HG03378 (cell line): ENCODE results near the gene BOK.
"Not testable (repeated sequence)": the region's sequence is repeated elsewhere in the genome, so short reads cannot be mapped to it uniquely, and the experiment has no call there.

Experiments used
- ATAC-seq: cut with Tn5 transposase; IDR thresholded peaks from one replicate; pipeline ENCODE4 v1.9.1; 2021; ENCODE audit warnings: mild to moderate bottlenecking, moderate library complexity; ENCODE audit not compliant: unreplicated experiment

Gene BOK

GRCh38 chr2:241558532-241559322, at the start of gene BOK:
Gene BOK, plus strand, starts transcription at chr2:241558745. Its CDS starts 739 bp downstream, at chr2:241559484.
- no peak for ATAC-seq

GRCh38 chr2:241509155-241509784, 49.3 kb upstream of the BOK start:
- peak; percentile 3 for ATAC-seq

DNA sequence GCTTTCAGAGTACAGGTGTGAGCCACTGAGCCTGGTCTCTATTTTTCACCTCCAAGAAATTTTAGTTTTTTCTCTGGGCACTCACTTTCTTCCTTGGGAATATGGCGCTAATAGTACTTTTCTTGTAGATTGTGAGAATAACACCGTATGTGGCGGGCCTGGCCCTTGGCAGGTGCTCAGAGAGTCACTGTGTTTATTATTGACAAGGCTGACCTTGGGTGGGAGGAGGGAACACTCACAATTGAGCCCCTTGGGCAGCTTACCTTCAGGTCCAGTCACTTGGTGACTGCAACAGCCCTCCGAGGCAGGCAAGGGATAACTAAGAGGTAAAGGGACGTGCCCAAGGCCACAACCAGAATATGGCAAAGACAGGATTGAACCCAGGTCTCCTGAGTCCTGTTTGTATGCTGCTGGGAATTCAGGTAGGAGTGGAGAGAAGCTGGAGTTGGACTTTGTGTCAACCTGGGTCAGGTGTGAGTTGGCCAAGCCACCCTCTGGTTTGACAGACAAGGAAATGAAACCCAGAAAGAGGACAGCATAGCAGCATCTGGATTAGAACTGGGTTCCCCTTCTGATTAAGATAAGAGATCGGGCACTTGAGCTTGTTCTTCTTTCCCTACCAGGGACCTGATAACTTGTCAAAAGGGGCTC, 47.3 kb upstream of the BOK start:
- no peak for ATAC-seq

DNA sequence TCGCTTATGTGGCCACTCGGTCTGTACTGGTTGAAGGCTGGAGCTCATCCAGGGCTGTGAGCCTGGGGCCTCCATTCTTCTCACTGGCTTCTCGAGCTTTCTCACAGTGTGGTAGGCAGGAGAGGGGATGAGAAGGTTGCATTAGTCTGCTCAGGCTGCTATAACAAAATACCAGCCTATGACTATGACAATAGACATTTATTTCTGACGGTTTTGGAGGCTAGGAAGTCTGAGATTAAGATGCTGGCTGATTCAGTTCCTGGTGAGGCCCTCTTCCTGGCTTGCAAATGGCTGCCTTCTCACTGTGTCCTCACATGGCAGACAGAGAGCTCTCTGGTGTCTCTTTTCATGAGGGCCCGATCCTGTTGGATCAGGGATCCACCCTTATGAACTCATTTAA, 44.0 kb upstream of the BOK start:
- ATAC-seq = no peak

GRCh38 chr2:241514986-241515737, 43.4 kb upstream of the BOK start:
- no peak for ATAC-seq

GRCh38 chr2:241516520-241516965, 42.0 kb upstream of the BOK start:
- no peak for ATAC-seq

GRCh38 chr2:241517297-241517696, 41.2 kb upstream of the BOK start:
- ATAC-seq = no peak

GRCh38 chr2:241519669-241520068, 38.9 kb upstream of the BOK start:
- no peak for ATAC-seq

DNA sequence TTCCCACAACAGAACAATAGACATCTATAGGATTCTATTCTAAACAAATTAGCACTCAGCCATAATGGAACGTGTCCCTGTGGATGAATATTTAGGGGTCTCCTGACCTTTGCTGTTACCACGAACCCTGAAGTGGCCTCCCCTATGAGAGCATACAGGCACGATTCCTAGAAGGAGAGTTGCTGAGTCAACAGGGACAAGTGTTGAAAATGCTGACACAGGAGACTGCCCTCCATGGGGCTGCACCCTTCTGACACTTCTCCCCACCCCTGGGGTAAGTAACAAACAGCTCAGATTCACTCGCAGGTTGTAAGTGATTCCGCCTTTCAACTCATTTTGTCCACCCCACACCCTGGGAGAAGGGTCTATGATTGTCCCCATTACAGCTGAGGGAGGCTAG, 36.1 kb upstream of the BOK start:
- ATAC-seq = no peak

GRCh38 chr2:241525818-241526780, 32.4 kb upstream of the BOK start:
- ATAC-seq = not testable (repeated sequence)

DNA sequence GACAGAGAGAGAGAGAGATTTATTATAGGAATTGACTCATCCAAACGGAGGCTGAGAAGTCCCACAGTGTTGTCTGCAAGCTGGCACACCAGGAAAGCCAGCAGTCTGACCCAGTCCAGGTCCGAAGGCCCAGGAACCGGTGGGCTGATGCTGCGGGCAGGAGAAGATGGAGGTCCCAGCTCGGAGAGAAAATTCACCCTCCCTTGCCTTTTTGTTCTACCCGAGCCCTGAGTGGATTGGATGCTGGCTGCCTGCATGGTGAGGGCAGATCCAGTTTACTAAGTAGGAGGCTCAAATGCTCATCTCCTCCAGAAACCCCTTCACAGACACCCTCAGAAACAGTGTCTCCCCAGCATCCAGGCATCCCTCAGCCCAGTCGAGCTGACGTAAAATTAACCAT, 28.0 kb upstream of the BOK start:
- no peak for ATAC-seq

DNA sequence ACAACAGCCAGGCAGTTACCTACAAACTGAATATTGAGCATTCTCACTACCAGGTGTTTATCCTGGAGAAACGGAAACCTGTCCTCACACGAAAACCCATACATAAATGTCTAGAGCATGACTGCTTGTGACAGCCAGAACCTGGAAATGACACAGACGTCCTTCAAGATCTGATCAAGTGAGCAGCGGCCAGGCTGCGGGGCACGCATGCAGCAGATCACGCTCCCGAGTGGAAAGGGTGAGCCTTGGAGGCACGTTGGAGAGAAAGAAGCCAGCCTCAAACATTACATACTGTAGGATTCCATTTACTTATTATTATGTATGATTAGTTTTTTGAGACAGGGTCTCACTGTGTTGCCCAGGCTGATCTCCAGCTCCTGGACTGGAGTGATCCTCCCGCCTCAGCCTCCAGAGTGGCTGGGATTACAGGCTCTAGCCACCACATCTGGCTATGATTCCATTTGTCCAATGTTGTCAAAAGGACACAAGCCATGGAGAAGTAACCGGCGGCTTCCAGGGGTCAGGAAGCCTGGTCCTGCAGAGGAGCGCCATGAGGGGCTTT, 27.3 kb upstream of the BOK start:
- ATAC-seq = no peak

DNA sequence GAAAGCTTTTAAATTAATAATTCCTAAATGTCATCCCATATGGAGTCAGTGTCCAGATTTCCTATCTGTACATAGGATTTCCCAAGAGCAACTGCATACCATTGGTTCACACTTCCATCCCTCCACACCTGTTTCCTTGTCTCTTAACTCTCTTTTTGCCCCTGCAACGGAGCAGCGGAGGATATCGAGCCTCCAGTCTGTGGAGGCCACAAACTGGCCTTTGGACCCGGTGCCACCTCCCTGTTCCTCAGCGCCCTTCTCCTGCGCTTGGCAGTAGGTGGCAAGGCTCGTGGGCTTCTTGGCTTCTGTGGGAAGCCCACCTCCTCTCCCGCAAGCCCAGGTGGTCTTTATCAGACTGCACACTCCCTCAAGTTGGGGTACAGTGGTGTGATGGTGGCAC, 26.4 kb upstream of the BOK start:
- no peak for ATAC-seq

DNA sequence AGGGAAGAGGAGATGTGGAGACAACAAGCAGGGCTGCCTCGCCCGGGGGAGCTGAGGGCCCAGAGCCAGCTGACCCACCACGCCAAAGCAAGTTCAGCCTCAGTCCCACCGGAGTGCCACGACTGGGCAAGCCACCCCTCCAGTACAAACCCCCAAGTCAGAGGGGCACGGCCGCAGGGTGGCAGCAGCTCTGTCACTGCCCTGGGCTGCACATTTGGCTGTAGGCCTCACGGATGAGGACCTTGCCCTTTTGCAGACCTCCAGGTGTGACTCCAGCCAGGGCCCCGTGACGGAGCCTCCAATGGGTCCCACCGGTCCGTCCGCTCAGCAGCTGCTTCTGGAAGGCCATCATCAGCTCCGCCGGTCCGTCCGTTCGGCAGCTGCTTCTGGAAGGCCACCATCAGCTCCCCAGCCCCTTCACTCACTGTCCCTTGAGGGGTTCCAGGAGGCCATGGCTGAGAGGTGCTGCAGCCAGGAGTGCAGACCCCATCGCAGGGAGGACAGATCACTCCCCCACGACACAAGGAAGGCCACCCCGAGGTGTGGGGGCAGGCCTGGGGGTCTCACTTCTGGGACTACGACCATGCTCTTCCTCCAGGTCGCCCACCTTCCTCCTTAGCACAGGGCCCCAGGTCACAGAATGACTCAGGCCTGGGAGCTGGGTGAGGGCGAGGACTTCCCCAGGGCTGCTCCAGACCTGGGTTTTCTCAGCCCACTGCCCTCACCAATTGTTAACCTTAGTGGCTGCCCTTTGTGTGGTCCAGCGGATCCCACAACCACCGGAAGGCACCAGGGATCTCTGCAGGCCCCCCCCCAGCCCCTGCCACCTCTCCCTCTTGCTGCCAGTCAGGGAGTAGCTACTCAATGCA, 25.6 kb upstream of the BOK start:
- ATAC-seq = no peak

DNA sequence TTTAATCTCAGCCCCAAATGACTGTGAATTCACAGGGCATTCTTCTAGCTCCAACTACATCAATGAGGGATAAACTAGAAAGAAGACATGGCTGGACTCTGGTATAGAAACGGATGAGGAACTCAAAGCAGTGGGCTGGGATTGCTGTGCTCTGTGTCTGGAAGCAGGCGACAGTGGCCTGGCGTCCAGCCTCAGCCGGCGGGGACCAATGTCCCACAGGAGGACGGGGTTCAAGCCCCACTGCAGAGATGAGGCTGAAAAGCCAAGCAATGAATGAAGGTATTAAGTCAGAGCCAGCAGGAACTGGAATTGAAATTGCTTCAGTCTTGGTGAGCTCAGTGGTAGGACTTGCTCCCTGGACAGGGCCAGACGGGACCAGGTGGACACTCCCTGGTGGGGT, 24.3 kb upstream of the BOK start:
- ATAC-seq = no peak

DNA sequence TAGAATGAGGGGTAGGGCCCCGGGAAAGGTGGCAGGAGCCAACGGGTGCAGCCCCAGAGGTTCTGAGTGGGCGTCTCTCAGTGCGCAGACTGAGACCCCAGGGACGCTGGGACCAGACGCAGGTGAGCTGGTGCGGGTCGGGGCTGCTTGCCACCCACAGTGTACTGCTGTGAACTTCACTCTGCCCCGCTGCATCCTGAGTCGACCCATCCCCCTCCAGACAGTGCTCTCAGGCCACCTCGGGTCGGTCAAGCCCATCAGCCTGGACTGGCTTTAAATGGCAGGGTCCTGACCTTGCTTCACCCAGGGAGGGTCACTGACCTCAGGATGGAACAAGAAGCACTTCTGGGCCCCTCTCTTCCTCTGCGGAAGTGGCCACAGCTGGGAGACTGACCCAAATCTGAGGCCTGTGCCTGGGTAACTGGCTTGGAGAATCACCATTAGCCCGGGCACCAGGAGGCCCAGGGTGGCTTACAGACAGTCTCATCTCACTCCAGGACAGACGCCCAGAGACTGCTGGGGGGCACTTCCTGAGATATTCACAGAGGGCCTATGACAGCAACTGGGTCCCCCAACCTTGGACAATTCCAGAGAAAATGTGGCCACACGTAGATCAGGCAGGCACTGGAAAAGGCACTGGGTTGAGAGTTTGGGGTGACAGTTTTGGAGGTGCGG, 23.7 kb upstream of the BOK start:
- ATAC-seq = no peak

GRCh38 chr2:241535871-241536655, 22.5 kb upstream of the BOK start:
- no peak for ATAC-seq
